Spleen (tissue), 11 donors: ENCODE data around the gene GRID2. TPM values are rescaled to one million over a fixed set of nuclear protein-coding genes. Genes with fewer than 3 reads are reported as not detected.

ENCODE experiments used
- DNase-seq: peaks from one replicate; pipeline ENCODE4 v3.0.0-alpha.2; 2020
- H3K27ac ChIP-seq, 8 donors: fragments of 200-600 bp; sonication (generic) in 7 of 8; 1 replicate in 4 of 8; 2 replicates in 4 of 8; pipeline versions ENCODE4 v1.5.0 to v1.8.0; 2016 to 2021; ENCODE audit warnings: inconsistent platforms in 4 of 8, mild to moderate bottlenecking in 4 of 8, moderate library complexity in 1 of 8
- H3K27me3 ChIP-seq, 7 donors: fragments of 200-600 bp; sonication (generic) in 6 of 7; replicated peaks in 1 of 7; 1 replicate in 4 of 7; 2 replicates in 3 of 7; pipeline versions ENCODE4 v1.5.0 to v1.8.0; 2016 to 2021; ENCODE audit warnings: inconsistent platforms in 3 of 7, mild to moderate bottlenecking in 1 of 7
- H3K36me3 ChIP-seq, 6 donors: fragments of 200-600 bp; sonication (generic) in 5 of 6; 1 replicate in 4 of 6; 2 replicates in 2 of 6; pipeline versions ENCODE4 v1.5.0 to v1.8.0; 2016 to 2021; ENCODE audit warnings: inconsistent platforms in 2 of 6
- H3K4me1 ChIP-seq, 6 donors: fragments of 200-600 bp; sonication (generic) in 5 of 6; 1 replicate in 3 of 6; 2 replicates in 3 of 6; pipeline versions ENCODE4 v1.5.0 to v1.8.0; 2016 to 2021; ENCODE audit warnings: inconsistent platforms in 3 of 6
- H3K4me3 ChIP-seq, 8 donors: fragments of 200-600 bp; sonication (generic) in 7 of 8; 1 replicate in 4 of 8; 2 replicates in 4 of 8; pipeline versions ENCODE4 v1.5.0 to v1.8.0; 2016 to 2021; ENCODE audit warnings: inconsistent platforms in 4 of 8, mild to moderate bottlenecking in 4 of 8, moderate library complexity in 2 of 8
- H3K9me3 ChIP-seq, 8 donors: fragments of 200-600 bp; sonication (generic) in 7 of 8; 1 replicate in 4 of 8; 2 replicates in 4 of 8; pipeline versions ENCODE4 v1.5.0 to v1.8.0; 2016 to 2021; ENCODE audit warnings: inconsistent platforms in 4 of 8
- POLR2A ChIP-seq, 3 donors: fragments of 450-650 bp; IDR thresholded peaks; one replicate each; pipeline ENCODE4 v1.5.1; 2017; ENCODE audit warnings: antibody characterized with exemption in 3 of 3, mild to moderate bottlenecking in 1 of 3
- POLR2AphosphoS5 ChIP-seq, 3 donors: sonication (generic); formaldehyde crosslinking; IDR thresholded peaks; one replicate each; pipeline ENCODE4 v1.5.1; 2017; ENCODE audit warnings: antibody characterized with exemption in 3 of 3
- WGBS, 5 donors: extraction: QIAGEN DNeasy Blood & Tissue Kit in 3 of 5; methylation state at CpG; one replicate each; pipeline versions ENCODE4 v1.1.5 to v1.1.7; 2013 to 2018; 5-methylcytosine and 5-hydroxymethylcytosine counted together
- intact Hi-C: fragments of 100-400 bp; cut with DNase I; formaldehyde crosslinking; loops from one replicate; pipeline ENCODE4 v1.15.0; 2023; ENCODE audit warnings: low total_unique reads
- polyA plus RNA-seq, 3 donors: library from polyadenylated mRNA; stranded (reverse); fragments of 200-250 nt; gene quantifications; one replicate each; pipeline ENCODE4 v1.2.1, GENCODE V29; 2013
- total RNA-seq, 7 donors: library from RNA; depleted of rRNA in 3 of 7; stranded (reverse); fragments of >200 nt in 3 of 7; fragmentation: NEBNext Ultra II Directional in 4 of 7; extraction: Animal tissue kit (Norgen Biotek cat#: 25700) in 4 of 7; gene quantifications; one replicate each; pipeline versions ENCODE4 v1.1.0 to v1.2.1, GENCODE V29; 2016 to 2021
- TF ChIP-seq, protein P1 (sequence below), 11 experiments: fragments of 200-600 bp in 7 of 11; fragments of 450-650 bp in 4 of 11; sonication (generic) in 4 of 11; IDR thresholded peaks in 8 of 11; conservative IDR thresholded peaks in 3 of 11; 1 replicate in 7 of 11; 2 replicates in 4 of 11; pipeline versions ENCODE4 v1.4.0 to v1.8.0; 2016 to 2021; ENCODE audit warnings: antibody characterized with exemption in 11 of 11, inconsistent platforms in 4 of 11, mild to moderate bottlenecking in 1 of 11
- donor health status: healthy with polysubstance abuse.
- donor health status: DM: no; HTN: no; CAD: no; lungs with moderate emphysema.
- donor health status: DM: no; HTN: no; CAD: no.
- donor health status: Bipolar disorder and iron deficiency.
- donor health status: healthy.
- donor health status: DM: no; HTN: no; CAD: no.
- donor health status: DM: yes; HTN: yes; CAD: no.

GRID2 gene
- total and polyA plus RNA-seq, 10 donors, result 0.03 to 0.92 (median 0.22) TPM; not detected in 4

DNA sequence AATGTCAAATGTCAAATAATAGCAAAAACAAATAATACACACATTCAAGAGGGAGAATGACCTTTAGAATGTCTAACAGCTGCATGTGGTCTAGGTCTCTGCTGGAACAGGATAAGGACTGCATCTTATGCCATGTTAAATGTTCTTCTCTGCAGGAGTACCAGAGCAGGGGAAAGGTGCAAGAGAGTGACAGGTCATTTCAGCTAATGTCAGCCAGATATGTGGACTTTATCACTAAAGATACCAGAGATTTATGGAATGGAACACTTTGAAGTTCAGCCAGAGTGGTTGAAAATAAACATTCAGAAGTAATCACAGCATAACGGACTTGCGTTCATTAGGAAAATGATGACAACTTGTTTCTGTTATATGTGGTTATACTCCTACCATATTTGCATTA is 24.3 kb downstream of the GRID2 start:
- DNase-seq, result no peak
- 87 to 93% (median 90%) methylated on average over 2 of the region's 2 CpGs for WGBS, 5 donors
- H3K4me3 ChIP-seq, result no peak overlapping the region

GRCh38 chr4:92333016-92333415 is 29.2 kb downstream of the GRID2 start:
- Histone ChIP-seq H3K27me3 (no peaks in the 10 kb centered on the region), H3K4me1 (no peaks in the 10 kb centered on the region), H3K9me3 (no peaks in the 10 kb centered on the region), H3K4me3 (no peak overlapping the region), H3K36me3 (no peaks in the 10 kb centered on the region), H3K27ac (no peak overlapping the region)
- DNase-seq, result no peak
- intact Hi-C loops, result no loop called here
- WGBS, 5 donors, result 68 to 88% (median 78%) methylated on average over 2 of the region's 2 CpGs
- no peak for TF ChIP-seq POLR2A (IDR thresholded peaks at IDR 0.05)
- TF ChIP-seq POLR2AphosphoS5 (IDR thresholded peaks at IDR 0.05), result no peak
- TF ChIP-seq, protein P1, sequence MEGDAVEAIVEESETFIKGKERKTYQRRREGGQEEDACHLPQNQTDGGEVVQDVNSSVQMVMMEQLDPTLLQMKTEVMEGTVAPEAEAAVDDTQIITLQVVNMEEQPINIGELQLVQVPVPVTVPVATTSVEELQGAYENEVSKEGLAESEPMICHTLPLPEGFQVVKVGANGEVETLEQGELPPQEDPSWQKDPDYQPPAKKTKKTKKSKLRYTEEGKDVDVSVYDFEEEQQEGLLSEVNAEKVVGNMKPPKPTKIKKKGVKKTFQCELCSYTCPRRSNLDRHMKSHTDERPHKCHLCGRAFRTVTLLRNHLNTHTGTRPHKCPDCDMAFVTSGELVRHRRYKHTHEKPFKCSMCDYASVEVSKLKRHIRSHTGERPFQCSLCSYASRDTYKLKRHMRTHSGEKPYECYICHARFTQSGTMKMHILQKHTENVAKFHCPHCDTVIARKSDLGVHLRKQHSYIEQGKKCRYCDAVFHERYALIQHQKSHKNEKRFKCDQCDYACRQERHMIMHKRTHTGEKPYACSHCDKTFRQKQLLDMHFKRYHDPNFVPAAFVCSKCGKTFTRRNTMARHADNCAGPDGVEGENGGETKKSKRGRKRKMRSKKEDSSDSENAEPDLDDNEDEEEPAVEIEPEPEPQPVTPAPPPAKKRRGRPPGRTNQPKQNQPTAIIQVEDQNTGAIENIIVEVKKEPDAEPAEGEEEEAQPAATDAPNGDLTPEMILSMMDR (IDR thresholded peaks at IDR 0.05 in 8 of 11, conservative IDR thresholded peaks at IDR 0.05 in 3 of 11), result no peak

More for the DNA sequence above, 24.3 kb downstream of the GRID2 start:
- H3K27ac ChIP-seq, result no peak overlapping the region
- H3K27me3 ChIP-seq, result no peaks in the 10 kb centered on the region
- H3K36me3 ChIP-seq, result no peaks in the 10 kb centered on the region
- no peaks in the 10 kb centered on the region for H3K9me3 ChIP-seq
- H3K4me1 ChIP-seq, result no peaks in the 10 kb centered on the region
- intact Hi-C loops, result no loop called here
- TF ChIP-seq, protein P1 (IDR thresholded peaks at IDR 0.05 in 8 of 11, conservative IDR thresholded peaks at IDR 0.05 in 3 of 11), result no peak
- no peak for TF ChIP-seq POLR2AphosphoS5 (IDR thresholded peaks at IDR 0.05)
- TF ChIP-seq POLR2A (IDR thresholded peaks at IDR 0.05), result no peak

- H3K27ac ChIP-seq, result no peak overlapping the region
- 51 to 86% (median 75%) methylated on average over 1 of the region's 1 CpG for WGBS, 5 donors
- no peak for DNase-seq
- no peaks in the 10 kb centered on the region for H3K27me3 ChIP-seq
- intact Hi-C loops, result no loop called here
- H3K4me1 ChIP-seq, result no peaks in the 10 kb centered on the region
- H3K36me3 ChIP-seq, result no peaks in the 10 kb centered on the region
- TF ChIP-seq POLR2AphosphoS5 (IDR thresholded peaks at IDR 0.05) (no peak), POLR2A (IDR thresholded peaks at IDR 0.05) (no peak)
- TF ChIP-seq, protein P1 (IDR thresholded peaks at IDR 0.05 in 8 of 11, conservative IDR thresholded peaks at IDR 0.05 in 3 of 11), result no peak
- H3K4me3 ChIP-seq, result no peak overlapping the region
- H3K9me3 ChIP-seq, result no peaks in the 10 kb centered on the region
Observed at GRCh38 chr4:92334716-92335350, 31.1 kb downstream of the GRID2 start.

- TF ChIP-seq POLR2A (IDR thresholded peaks at IDR 0.05), result no peak
- TF ChIP-seq, protein P1 (IDR thresholded peaks at IDR 0.05 in 8 of 11, conservative IDR thresholded peaks at IDR 0.05 in 3 of 11), result no peak
- TF ChIP-seq POLR2AphosphoS5 (IDR thresholded peaks at IDR 0.05), result no peak
- no peaks in the 10 kb centered on the region for H3K27me3 ChIP-seq
- intact Hi-C loops, result no loop called here
- no peak for DNase-seq
- no peaks in the 10 kb centered on the region for H3K9me3 ChIP-seq
- 66 to 83% (median 73%) methylated on average over 4 of the region's 4 CpGs for WGBS, 5 donors
- H3K36me3 ChIP-seq, result no peaks in the 10 kb centered on the region
- H3K4me1 ChIP-seq, result no peaks in the 10 kb centered on the region
- H3K27ac ChIP-seq, result no peak overlapping the region
- H3K4me3 ChIP-seq, result no peak overlapping the region
Observed at GRCh38 chr4:92339676-92340075, 35.9 kb downstream of the GRID2 start.
